Right hindlimb (tissue), 1 donor: Measurements from ENCODE around the gene ANKH.
"Not testable (repeated sequence)": the region's sequence is repeated elsewhere in the genome, so short reads cannot be mapped to it uniquely, and the experiment has no call there.

ENCODE experiments used
- DNase-seq: peaks from one replicate; pipeline ENCODE4 v3.0.0-alpha.2; 2018

The ANKH gene

DNA sequence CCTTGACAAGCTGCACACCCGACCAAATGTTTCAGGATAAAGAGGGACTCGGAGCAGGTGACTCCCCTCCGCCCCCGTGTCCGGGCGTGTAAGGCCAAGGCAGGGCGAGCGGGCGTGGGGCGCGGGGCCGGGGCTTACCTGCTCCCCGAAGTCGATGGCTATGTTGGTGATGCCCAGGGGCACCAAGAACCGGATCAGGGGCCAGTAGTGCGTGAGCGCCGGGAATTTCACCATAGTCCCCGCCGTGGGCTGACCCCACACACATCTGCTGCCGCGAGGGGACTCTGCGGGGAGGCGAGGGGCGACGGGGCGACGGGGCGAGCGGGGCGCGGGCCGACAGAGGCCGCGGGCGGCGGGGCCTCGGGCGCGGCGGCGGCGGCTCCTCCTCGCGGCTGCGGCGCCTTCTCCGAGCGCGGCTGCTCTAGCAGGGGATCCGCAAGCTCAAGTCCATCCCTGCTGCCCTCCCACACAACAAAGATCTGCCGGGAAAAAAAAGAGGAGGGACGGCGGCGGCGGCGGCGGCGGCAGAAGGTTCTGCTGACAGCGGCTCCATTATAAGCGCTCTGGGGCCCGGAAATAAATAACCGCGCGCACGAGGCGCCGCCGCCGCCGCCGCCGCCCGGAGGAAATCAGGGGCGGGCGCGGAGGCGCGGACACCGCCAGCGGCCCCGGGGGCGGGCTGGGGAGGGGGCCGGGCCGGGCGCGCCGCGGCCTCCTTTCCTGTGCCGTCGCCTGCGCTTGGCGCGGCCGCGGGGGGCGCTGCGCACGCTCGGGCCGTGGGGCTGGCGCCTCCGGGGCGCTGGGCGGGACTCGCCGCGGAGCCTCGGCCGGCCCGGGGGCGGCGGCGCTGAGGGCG, at the start of gene ANKH:
TSS of gene ANKH (minus strand) at position 565 of the 856 bp plus-strand sequence. CDS start at position 234, 331 bp downstream.
- DNase-seq: peak; percentile 90

DNA sequence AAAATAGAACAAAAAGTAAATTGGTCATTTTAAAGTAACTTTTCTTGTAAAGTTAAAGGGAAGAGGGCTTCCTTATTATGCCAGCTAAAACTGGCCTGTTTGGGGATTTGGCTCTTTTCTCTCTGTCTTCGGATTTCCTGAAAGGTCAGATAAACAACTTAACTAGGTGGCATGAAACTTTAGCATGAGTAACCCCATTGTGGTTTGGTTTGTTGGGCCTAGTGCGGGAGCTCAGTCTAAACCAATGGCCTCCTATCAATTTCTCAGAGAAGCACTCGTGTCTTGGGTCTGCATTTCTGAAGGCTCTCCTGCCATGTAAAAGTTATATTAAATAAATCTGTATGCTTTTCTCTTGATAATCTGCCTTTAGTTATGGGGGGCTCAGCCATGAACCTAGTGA, 48.5 kb upstream of the ANKH start:
- DNase-seq: no peak

- not testable (repeated sequence) for DNase-seq
These were observed 47.5 kb upstream of the ANKH start for GRCh38 chr5:14919106-14919505.

DNA sequence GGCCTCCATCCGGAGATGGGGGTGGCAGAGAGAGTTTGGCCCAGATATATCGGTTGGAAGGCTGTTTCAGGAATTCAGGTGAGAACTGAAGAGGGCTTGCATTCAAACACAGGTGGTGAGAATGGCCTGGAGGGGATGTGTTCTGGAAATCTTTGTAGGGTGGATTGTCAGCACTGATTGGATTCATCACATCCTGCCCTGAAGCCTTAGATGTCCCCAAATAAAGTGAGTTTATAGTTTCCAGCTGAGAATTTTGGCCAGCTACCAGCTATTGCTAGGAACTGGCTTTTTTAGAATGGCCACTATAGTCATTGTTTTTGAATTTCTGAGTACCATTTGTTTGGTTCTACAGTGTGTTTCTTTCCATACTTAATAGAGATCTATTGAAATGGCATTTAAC, 46.1 kb upstream of the ANKH start:
- DNase-seq: no peak

DNA sequence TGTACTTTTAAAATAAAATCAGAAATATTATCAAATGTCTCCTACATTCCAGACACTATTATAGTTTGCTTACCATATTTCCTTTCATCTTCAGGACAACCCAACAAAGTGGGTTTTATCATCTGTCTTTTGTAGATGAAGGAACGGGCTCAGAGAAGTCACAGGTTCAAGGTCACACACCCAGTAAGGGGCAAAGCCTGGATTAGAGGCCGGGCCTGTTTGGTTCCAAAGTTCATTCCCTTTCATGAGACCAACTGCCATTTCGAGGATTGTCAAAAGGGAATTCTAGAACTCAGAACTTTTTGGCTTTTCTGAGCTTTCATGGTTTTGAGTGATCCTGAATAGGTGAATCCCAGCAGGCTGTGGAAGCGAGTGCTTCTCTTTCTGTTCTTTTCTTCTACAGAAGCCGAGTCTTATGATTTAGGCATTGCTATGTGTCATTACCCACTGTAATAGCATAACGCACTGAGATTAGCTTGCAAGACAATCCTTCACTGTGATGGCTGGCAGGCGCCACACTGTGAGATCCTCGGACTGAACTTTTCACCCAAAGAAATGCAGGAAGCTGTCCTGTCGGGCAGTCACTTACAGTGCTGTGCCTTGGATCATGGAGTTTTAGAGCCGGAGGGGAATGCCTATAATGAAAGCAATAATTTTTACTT, 43.8 kb upstream of the ANKH start:
- no peak for DNase-seq

DNA sequence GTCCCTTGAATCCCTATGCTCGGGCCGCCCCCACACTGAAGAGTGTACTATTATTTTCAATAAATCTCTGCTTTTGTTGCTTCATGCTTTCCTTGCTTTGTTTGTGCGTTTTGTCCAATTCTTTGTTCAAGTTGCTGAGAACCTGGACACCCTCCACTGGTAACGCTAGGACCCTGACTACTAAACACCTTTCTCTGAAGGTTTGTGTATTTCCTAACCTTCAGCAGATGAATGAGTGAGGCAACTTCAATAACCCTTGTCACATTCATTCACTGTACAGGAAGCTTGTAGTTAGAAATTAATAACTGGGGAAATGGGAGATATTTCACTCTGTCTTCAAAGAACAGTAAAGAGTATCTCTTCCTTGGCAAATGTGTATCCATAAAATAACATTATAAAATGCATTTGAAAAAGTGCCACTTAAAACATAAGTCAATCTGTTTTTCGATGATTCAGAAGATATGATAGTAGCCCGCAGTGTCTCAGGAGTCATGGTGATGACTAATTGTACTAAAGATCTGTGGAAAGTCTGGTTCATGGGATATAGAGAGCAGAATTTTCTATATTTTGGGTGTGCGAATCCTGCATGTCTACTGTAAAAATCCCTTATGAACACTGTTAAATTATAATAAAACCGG, 43.2 kb upstream of the ANKH start:
- DNase-seq: no peak

GRCh38 chr5:14914193-14914592, 42.6 kb upstream of the ANKH start:
- DNase-seq: no peak

GRCh38 chr5:14913096-14913495, 41.5 kb upstream of the ANKH start:
- DNase-seq: no peak

DNA sequence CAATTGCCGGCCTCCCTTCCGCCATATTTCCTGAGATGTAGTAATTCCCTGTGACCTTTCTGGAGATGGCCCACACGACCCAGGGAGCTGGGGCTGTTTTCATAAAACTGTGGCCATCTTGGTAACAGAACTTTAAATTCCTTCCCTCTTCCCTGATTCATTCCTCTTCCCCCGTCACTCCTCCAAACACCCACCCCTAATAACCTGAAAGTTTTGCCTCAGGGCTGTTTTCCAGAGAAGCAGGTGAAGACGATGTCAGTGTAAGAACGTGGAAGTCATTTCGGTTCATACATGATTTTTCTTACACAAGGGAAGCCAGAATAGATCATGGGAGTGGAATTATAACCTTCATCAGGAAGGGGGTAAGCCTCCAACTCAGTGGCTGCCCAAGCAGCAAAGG, 40.6 kb upstream of the ANKH start:
- DNase-seq: no peak

DNA sequence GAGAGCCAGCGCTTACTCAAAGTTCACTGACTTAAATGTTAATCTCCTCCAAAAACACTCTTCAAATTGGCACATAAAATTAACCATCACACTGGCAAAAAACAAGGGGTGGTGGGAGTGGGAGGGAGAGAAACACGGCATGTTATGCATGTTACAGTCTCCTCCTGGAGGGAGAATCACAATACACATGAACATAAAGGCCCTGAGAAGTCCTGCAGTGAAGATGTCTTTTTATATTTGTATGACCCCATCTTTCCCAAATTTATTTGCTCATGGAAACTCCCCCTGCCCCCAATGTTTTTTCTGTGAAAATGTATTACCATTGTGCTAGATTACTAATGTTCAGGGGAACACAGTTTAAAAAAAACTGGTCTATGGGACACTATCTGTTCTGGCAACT, 37.8 kb upstream of the ANKH start:
- no peak for DNase-seq

DNA sequence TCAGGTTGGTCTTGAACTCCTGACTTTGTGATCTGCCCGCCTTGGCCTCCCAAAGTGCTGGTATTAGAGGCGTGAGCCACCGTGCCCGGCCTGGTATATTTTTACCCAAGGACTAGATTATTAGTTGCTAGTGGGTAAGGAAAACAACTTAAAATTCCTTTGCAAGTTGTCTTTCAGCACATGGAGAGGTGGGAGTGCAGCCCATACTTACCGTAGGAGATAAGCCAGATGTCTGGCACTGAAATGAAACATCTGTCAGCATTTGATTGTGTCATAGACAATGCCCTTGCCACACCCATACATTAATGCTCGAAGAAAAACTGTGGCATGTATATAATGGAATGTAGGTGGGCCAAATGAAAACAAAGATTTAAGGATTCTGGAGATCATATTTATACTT, 36.6 kb upstream of the ANKH start:
- DNase-seq: no peak

GRCh38 chr5:14906628-14907027, 35.0 kb upstream of the ANKH start:
- no peak for DNase-seq

DNA sequence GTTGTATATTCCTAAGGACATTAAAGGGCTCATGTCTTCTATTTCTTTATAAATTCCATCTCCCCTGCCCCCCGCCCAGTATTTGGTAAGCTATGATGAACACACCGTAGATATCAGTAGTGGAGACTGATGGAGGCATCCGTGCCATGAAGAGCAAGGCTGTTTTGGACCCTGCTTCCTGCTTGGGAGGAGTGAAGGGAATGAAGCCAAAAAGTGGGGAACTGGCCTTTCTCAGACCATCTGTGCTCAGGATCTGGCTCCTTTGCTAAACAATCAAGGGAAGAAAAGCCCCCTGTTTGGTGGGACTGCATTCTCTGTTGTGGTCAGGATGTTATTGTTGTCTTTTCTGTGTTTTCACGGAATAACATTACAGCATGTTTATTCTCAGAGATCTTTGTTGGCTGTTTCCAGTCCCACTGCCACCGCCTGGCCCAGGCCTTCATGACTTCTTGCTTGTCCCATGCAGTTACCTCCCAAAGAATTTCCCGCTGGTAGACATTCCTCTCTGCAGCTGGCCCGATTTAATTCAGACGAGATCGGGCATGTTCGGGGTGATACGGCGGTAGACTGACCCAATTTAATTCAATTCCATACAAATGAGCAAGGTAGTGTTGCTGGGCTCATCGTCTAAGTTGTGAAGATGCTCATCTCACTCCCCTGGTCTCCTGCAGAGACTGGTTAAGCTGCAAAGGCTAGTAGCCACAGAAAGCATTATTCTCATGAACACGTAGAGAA, 31.4 kb upstream of the ANKH start:
- DNase-seq: no peak

DNA sequence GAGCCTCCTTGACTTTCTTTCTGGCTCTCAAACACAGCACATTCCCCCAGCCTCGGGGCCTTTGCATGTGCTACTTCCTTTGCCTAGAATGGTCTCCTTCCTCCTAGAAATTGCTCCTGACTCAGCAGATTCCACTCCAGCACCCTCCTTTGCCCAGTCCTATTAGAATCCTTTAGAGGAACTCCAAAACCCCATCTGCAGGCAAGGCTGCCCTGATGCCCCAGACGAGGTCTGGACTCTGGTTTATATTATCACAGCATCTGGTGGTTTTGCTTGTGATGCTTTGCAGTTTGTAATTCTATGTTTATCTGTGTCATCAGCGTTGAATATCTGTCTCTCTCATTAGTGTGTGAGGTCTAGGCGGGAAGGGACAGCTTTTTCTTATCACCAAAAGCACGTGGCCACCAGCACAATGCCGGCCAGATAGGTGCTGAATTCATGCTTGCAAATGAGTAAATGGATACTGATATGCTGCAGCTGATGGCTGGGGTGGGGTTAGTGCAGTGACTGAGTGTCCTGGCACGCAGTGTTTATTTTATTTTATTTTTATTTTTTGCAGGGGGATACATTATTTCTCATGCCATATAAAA, 30.0 kb upstream of the ANKH start:
- DNase-seq: no peak

DNA sequence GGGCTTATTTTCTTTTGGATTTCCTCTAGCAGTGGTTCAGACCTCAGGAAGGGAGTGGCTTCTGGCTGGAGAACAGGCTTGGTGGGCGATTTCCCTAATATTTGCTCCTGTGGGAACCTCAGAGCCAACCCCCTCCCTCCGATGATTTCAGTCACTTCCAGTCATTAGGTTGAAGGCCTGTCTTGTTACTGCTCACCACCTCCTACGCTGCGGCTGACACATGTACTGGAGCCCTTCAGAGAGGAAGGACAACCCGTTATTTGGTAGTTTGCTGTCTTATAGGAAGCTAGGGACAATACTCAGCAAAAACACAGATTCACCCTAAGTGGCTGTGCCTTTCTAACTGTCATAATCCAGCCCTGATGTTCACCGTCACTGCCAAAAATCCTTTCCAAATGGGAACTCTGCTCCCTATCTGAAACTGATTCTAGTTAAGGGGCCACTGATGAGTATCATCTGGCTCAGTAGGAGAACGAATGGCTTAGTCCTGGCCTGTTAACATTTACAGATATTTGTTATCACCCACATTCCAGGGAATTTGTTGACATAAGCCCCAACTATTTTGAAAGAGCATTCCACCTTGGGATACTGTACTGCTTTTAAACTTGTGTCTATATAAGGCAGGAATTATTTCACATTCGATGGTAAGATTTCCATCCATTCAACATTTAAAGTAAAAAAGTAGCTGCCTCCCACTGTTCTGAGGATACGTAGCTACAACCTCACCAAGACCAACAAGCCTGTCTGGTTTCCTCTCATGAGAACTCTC, 29.3 kb upstream of the ANKH start:
- DNase-seq: peak; percentile 35

- no peak for DNase-seq
These were observed 24.6 kb upstream of the ANKH start for GRCh38 chr5:14896131-14896530.

DNA sequence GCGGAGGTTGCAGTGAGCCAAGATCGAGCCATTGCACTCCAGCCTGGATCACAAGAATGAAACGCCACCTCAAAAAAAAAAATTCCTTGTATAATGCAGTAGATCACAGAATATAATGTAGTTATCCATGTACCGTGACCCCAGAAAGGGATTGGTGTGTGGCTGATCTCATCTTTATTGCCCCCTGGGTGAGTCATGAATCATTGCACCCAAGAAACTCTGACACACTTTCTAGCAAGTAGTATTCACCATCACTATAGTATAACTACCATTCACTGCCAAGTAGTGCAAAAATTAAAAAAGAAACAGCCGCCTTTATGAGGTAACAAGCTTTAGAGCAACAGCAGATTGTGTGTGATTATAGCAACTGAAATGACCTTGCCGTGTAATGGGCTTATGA, 23.7 kb upstream of the ANKH start:
- no peak for DNase-seq

DNA sequence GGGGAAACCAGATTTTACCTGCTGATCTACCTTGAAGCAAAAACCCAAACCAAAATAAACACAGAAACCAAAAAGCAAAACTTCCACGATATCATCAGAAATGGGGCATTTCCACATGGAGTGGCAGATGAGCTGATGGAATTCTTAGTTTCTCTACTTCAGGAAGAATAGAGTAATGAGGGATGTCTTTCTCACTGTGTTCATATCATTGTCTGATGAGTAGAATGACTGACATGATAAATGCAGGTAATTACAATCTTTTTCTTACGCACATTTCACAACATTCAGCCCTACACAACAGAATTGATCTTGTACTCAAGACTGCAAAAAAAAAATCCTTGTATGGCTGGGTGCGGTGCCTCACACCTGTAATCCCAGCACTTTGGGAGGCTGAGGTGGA, 23.2 kb upstream of the ANKH start:
- DNase-seq: no peak

DNA sequence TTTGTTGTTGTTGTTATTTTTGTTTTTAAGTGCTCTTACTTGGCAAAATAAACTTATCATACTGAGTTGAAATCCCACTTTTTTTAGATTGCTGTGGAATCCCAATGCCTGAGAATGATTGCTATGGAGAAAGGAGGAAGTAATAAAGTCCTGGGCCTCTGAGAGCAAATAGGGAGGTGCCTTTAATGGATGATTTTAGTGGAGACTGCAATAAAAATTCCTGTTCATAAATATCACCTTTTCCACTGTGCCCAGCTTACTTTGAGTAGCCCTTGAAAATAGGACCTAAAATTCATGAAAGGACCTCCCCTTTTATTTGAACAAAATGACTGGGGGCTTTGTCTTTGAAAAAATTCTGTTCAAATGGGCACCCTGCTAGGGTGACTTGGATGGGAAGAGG, 21.8 kb upstream of the ANKH start:
- DNase-seq: no peak

GRCh38 chr5:14890846-14891245, 19.3 kb upstream of the ANKH start:
- no peak for DNase-seq

- DNase-seq: no peak
These were observed 12.6 kb upstream of the ANKH start for GRCh38 chr5:14884062-14884612.
